NCI-H345 treated with DMSO at 0.1 percent for 48 hours (cell line): Measurements from ENCODE around the gene COL5A1.

Experiments used
- DNase-seq: peaks from one replicate; lab custom pipeline; 2025; ENCODE audit not compliant: unreplicated experiment; lab: John Stamatoyannopoulos, UW

The COL5A1 gene

DNA sequence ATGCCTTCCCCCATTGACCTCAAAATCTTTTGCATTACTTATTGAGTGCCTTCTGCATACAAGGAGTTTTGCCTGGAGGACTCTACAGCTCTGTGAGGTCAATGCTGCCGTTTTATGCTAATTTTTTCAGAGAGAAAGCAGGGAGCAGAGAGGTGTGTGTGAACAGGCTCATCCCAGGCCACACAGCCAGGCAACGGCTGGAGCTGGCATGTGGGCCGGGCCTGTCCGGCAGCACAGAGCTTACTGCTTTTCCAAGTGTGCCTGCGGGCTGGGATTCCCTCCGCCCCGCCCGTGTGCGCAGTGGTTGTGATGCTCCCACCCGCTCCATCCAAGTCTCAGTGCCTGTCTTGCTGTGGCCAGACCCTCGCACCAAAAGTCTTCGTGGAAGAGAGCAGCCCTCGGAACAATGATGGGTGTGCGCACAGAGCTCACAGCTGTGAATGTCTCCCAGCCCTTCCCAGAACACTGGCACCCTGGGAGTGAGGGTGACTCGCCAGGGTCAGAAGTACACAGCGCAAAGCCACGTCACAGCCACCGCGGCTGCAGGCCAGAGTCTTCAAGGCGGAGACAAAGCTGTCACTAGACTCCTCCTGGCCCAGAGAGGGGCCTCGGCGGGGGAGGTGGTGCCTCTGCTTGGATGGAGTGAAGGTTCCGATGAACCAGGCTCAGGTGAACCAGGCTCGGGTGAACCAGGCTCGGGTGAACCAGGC, 82.8 kb downstream of the COL5A1 start:
- no peak for DNase-seq

DNA sequence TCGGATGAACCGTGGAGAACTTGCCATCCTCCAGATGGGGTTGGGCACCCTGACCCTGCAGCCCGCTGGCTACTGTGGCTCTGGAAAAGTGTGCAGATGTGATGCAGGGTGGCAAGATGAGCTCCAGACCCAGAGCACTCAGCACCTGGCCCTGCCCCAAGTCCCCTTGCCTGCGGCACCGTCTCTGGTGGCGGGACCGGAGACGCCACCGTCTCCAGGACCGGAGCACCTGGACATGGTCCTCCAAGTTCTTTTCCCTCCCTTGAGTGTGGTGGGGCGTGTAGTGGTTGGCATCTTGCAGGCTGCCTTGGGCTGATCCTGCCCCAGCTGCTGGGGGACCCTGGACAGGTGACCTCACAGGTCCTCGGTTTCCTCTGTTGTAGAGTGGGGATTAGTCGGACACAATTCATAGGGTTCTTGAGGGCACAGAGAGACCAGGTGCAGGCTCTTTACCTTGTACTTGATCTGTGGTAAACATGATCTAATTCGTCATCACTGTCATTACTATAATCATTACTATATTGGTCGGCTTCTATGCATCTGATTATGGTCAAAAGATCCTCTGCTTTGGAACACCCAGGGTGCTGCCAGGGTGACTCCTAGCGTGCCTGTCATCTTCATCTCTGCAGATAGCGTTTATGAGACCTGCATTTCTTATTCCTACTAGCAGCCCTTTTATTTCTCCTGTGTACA, 83.5 kb downstream of the COL5A1 start:
- no peak for DNase-seq

DNA sequence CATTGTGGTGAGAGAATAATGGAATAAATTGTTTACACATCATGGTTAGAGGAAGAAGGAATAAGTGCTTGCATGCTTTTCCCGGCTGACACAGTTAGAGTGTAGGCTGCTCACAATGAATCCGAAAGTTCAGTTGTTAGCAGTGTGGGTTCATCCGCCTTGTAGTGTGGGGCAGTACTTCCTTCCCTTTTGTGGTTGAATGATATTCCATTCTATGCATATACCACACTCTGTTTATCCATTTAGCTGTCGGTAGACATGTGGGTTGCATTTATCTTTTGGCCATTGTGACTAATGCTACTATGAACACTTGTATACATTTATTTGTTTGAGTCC, 84.0 kb downstream of the COL5A1 start:
- peak; percentile 23 for DNase-seq

DNA sequence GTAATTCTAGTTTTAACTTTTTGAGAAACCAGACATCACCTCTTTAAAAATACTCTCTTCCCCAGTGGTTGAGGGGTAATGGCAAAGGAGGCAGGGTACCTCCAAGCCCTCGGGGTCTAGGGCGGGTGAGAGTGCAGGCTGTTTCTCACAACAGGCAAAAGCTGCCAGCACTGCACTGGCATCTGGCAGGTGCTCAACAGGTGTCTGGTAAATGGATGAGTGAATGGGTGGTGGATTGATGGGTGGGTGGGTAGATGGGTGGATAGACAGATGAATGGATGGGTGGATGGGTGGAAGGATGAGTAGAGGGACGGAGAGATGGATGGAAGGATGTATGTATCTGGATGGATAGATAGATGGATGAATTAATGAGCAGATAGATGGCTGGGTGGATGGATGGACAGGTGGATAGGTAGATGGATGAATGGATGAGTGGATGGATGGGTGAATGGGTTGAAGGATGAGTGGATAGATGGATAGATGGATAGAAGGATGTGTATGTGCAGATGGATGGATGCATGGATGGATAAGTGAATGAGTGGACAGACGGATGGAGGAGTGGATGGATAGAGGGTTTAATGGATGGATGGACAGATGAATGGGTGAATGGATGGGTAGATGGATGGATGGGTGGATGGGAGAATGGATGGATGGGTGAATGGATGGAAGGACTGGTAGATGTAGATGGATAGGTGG, 84.6 kb downstream of the COL5A1 start:
- DNase-seq = no peak

DNA sequence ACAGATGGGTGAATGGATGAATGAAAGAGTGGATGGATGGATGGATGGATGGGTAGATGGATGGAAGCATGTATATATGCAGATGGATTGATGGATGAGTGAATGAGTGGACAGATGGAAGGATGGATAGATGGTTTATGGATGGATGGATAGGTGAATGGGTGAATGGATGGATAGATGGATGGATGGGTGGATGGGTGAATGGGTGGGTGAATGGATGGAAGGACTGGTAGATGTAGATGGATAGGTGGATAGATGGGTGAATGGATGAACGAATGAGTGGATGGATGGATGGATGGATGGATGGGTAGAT, 85.1 kb downstream of the COL5A1 start:
- DNase-seq = no peak

DNA sequence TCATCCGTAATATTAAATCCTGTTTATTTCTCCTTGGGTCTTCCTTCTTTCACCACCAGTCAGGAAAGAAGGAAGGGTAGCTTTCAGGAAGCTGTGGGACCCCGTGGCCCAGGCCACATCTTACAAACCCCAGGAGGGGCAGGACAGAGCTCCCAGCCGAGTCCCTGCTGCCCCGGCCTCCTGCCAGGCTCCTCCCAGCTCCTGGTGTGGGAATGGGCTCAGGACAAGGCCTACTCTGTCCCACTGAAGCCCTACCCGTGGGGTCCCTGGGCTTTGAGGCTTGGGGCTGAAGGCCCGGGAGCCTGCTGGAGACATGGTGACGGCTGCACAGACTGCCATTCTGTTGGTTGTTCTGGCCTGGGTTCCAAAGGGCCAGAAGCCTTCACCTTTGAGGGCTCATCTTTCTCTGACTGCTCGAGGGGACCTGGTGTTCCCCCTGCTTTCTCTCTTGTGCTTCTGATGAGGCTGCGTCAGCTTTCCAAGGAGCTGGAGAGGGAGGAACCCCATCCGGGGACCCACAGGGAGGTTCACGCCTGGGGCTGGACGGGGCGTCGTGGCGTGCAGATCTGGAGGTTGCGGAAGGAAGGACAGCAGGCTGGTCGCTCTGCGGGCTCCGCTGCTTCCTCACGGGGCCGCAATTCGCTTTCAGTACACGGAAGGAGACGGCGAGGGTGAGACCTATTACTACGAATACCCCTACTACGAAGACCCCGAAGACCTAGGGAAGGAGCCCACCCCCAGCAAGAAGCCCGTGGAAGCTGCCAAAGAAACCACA, 86.6 kb downstream of the COL5A1 start:
- DNase-seq = no peak

DNA sequence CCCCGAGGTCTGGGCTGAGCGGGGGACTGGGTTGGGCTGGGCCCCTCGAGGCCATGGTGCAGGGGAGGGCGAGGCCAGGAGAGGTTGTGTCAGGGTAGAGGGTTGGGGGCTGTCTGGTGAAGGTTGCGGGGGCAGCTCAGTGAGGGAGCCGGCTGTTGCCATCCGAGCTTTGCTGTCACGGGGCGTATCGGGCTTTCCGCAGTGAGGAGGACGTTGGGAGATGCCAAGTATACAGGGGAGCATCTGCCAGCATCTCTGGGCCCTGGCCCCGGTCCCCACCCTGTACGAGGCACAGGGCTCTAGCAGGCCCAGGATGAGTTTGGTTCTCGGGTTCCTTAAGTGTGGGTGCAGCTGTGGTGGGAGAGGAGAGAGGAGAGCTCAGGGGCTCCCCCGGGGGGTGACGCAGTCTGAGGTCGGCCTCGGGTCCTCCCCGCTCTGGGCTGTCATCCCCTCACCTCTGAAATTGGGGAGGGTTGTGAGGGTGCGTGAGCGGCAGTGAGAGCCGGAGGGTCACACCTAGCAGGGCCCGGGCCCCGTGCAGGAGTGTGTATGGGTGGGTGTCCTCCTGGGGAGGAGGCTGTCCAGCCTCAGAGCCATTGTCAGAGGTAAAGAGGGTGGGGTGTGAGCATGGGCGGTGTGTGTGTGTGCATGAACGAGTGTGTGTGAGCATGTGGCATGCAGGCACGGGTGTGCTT, 87.3 kb downstream of the COL5A1 start:
- DNase-seq = no peak

DNA sequence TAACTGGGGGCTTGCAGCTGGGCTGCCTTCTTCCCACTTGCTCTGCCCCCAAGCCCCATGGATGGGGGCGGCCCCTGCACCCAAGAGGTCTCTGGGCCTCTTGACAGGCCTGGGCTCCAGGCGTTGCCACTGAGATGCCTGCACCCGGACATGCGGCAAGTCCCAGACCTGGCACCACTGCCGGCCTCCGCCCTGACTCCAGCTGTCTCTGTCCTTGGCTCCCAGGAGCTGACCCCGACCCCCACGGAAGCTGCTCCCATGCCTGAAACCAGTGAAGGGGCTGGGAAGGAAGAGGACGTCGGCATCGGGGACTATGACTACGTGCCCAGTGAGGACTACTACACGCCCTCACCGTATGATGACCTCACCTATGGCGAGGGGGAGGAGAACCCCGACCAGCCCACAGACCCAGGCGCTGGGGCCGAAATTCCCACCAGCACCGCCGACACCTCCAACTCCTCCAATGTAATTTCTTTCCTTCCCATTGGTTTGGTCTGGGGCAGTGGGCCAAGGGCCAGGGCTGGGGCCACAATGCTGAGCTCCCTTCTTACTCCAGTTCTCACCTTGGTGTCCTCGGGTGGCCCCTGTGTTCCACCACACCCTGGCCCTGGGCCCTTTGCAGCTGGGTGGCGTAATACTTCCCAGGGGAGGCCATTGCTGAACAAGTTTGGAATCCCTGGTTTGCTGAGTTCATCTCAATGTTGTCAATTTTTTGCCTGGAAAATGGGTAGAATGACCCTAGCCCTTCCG, 88.6 kb downstream of the COL5A1 start:
- DNase-seq = no peak

DNA sequence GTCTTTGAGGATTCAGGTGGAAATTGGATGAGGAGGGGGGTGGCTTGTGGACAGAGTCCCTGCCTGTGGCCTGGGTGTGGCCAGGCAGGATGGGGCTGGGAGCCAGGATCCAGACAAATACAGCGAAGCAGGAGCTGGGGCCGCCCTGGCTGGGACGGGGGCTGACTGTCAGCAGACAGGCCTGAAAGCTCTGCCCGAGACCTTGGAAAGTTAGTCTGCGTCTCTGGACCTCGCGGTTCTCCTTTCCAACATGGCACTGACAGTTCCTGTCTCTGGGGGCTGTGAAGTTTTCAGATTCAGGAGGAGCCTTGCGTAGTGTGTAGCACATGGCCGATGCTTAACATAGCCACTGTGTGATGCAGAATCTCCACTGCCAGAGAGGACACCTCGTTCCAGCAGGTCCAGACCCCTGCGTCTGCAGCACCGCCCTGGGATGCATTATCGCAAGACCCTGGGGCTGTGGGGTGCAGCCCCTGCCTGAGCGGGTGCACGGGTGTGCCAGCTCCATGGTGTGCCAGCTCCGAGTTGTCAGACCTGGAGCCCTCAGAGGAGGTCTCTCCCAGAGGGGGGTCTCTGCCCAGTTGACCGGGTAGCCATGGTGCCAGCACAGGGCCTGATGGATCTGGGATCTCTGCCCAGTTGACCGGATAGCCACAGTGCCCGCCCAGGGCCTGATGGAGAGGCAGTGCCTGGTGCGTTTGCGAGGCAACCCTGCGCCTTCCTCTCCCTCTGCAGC, 89.3 kb downstream of the COL5A1 start:
- no peak for DNase-seq

DNA sequence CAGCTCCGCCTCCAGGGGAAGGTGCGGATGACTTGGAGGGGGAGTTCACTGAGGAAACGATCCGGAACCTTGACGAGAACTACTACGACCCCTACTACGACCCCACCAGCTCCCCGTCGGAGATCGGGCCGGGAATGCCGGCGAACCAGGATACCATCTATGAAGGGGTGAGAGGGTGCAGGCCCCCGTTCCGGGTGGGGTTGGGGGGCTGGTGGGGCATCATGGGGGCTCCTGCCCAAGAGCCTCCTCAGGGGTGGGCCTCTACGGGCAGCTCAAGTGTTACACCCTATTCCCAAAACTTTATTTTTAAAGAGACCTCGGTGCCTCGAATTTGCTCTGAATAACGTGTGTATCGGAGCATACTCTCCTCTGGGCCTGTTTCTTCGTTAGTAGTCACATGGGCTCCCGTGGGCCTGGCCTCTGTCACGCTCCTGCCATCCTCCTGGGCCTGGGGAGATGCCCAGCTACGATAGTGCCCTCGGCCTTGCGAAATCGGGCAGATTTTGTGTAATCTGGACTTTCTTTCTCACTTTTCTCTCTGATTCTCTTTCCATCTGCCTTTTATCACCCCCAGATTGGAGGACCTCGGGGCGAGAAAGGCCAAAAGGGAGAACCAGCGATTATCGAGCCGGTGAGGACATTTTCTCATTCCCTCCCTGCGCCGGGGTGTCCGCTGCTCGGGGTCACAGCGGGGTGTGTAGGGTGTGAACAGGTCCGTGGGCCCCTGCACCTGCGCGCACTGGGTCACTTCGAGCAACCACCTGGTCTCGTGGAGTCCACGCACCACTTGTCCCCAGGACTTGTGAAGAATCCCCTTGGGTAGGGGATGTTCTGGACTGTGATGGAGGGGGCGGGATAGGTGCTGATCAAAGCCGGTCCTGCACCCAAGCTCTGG, 90.1 kb downstream of the COL5A1 start:
- DNase-seq = no peak

DNA sequence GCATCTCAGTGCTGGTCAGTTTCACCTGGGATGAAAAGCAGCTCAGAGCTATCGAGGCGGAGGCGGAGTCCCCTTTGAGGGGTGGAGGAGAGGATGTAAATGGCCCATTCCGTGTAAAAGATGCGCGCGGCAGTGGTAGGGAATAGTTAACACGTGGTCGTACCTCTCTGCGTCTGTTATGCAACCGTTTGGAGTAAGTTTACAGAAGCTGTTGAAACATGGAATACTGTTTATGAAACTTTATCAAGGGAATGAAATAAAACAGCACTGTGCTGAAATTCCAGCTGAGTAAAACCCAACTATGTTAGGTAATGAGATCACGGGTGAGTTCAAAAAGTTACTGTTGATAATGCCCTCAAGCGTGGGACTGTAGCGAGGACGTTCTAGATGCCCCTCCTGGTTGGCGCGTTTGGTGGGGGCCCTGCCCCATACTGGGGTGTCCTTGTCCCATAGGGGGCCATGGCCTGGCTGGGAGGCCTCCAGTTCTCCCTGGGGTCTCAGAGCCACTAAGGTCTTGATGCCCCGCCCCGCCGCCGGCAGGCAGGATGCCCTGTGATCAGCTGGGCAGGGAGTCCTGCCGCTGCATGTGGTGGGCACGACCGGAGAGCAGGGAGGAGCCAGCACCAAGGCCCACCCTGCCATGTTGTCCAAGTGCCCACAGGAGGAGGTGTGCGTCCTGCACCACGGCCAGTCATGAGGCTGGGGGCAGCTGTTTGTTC, 90.9 kb downstream of the COL5A1 start:
- no peak for DNase-seq

DNA sequence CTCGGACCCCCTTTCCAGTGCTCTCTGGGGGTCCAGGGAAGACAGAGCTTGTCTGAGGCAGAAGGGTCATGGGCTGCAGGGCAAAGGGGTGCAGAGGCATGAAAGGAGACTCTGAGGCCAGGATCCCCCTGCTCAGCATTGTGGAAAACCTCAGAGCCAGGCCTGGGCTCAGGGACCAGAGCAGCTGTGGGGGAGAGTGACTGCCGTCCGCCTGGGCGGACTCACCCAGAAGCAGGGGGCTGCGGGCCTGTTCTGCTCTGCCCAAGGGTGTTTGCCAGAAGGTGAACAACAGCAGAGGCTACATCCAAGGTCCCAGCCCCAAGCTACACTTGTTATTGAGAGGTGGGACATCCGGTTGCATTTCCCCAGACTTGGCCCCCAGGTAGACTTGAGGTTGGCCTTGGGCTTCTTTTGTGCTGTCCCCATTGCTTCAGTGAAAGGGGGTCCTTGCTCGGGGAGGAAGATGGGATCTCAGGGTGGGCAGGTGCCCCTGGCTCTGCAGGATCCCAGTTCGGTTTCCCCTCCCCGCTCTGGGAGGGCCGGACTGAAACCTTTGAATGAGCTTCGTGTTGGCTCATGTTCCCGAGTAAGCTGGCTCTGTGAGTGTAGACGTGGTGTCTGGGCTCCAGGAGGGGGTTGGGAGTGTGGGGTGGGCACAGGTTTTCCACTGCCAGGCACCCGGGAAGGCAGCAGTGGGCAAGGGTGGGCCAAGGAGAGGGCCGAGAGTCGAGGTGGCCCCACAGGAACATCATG, 92.1 kb downstream of the COL5A1 start:
- no peak for DNase-seq

DNA sequence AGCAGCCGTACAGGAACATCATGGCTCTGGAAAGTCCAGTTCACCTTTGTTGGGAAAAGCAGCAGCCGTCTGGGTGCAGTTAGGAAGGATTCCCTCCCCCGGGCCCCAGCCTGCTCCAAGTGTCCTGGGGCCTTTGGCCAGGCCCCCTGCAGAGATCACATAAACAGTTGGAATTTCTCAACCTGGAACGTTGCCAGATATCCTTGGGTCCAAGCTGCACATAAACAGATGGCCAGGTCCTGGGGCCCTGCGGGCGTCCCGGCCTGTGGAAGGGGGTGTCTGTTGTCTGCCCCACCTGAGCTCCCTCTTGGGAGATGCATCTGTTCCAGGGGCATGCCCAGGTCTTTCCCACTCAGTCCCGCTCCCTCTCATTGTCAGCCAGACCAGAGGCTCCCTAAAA, 92.7 kb downstream of the COL5A1 start:
- no peak for DNase-seq

DNA sequence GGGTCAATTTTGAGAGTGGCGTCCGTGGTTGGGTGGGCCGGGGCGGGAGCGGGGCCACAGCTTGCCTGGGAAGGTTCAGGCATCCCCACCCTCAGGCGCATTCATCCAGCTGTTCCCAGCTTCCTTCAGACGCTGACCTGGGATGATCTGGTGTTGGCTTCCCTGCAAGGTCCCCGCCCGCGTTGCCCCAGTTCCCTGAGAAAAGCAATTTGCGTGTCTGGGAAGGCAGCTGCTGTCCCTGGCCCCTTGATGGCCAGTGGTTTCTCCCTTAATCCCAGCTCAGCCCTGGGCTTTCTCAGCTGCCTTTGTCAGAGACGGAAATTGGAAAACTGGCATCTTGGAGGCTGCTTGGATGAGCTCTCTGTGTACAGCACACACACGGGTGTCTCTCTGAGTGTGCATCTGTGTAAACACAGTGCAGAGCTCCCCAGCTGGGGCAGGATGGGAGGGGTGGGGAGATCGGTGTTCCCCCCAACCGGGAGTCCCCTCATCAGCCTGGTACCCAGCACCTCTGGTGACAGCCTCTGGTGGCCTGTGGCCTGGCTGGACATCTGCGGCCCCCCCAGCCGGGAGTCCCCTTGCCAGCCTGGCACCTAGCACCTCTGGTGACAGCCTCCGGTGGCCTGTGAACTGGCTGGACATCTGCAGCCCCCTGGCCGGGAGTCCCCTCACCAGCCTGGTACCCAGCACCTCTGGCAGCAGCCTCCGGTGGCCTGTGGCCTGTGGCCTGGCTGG, 94.0 kb downstream of the COL5A1 start:
- DNase-seq = no peak

DNA sequence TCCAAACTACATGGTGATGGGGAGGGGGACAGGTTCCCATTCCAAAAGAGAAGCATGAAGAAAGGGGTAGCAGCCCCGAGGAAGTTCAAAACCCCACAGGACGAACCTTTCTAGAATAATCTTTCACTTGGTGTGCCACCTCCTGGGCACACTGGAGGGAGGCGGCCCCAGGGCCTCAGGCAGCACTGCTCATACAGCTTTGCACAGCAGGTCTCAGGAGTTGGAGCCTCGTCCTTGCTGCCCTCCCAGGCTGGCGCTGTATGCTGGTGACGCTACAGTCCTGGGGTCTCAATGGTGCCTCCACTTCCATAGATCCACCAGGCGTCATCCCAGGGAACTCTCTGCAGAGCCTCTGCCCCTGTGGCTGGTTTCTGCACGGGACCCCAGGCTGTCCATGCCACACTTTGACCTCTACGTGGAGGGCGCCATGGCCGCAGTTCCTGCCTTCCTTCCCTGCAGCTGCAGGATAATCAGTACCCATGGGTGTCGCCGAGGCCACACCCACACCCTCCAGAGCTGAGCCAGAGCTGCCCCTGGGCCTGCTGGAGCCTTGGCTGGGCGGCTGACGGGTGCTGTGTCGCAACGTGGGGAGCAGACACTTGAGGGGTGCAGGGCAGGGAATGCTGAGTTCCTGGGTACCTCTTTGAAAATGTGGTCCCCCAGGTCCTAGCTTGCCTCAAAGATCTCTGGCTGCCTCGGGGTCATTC, 95.3 kb downstream of the COL5A1 start:
- DNase-seq = no peak
